GM18507 (cell line): ENCODE data around the gene TSPYL1.
"Not testable (repeated sequence)": the region's sequence is repeated elsewhere in the genome, so short reads cannot be mapped to it uniquely, and the experiment has no call there.

Source experiments
- DNase-seq: peaks from one replicate; pipeline ENCODE4 v3.0.0; 2011; ENCODE audit warnings: low read depth; ENCODE audit not compliant: insufficient read length; ENCODE audit errors: extremely low spot score
- FAIRE-seq: peaks from 2 replicates; lab custom pipeline; 2011; peaks lifted over from hg19 to GRCh38; lab: Jason Lieb, UNC

The TSPYL1 gene

GRCh38 chr6:116300566-116300965 lies 20.8 kb upstream of the TSPYL1 start:
- DNase-seq (no peak), FAIRE-seq (no peak)

GRCh38 chr6:116298973-116299372 lies 19.2 kb upstream of the TSPYL1 start:
- peak; percentile 46 for FAIRE-seq
- DNase-seq = no peak

DNA sequence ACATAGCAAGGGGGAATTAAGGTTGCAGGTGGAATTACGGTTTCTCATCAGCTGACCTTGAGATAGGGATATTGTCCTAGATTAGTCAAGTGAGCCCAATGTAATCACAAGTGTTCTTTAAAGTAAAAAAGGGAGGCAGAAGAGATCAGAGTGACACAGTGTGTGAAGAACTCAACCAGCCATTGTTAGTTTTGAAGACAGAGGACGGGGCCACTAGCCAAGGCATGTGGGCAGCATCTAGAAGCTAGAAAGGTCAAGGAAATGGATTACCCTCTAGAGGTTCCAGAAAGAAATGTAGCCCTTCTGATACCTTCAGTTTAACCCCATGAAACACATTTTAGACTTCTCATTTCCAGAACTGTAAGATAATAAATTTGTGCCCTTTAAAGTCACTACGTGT lies 18.5 kb upstream of the TSPYL1 start:
- no peak for DNase-seq
- FAIRE-seq = no peak

- DNase-seq (no peak), FAIRE-seq (no peak)
Observed at GRCh38 chr6:116292553-116292952, 12.8 kb upstream of the TSPYL1 start.

GRCh38 chr6:116291701-116292396 lies 12.1 kb upstream of the TSPYL1 start:
- no peak for DNase-seq
- no peak for FAIRE-seq

GRCh38 chr6:116290799-116291198 lies 11.1 kb upstream of the TSPYL1 start:
- no peak for DNase-seq
- FAIRE-seq = no peak

- DNase-seq (no peak), FAIRE-seq (no peak)
Observed at GRCh38 chr6:116289876-116290275, 10.1 kb upstream of the TSPYL1 start.

DNA sequence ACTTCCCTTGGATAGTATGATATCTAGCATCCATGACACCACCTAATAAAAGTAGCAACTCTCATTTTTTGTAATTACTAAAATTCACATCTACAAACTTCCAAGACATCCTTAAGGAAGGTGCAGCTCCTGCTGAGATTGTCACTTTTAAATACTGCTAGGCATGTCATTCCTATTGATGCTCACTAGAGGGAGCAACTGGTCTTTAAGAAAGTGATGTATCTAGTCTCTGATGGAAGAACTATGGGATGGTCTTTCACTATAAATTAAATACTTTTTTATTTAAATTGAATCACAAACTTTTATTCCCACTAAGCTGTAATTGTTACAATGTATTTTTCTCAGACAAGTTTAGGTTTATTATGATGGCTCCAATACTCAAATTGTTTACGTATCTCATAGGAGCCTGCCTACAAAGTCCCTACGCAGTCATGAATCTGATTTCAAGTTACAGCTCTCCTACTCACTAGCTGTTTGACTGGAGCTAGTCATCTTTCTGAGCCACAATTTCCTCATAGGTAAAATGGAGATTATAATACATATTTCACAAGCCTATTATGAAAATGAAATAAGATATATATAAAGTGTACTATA lies 8.1 kb upstream of the TSPYL1 start:
- peak; percentile 91 for FAIRE-seq

DNA sequence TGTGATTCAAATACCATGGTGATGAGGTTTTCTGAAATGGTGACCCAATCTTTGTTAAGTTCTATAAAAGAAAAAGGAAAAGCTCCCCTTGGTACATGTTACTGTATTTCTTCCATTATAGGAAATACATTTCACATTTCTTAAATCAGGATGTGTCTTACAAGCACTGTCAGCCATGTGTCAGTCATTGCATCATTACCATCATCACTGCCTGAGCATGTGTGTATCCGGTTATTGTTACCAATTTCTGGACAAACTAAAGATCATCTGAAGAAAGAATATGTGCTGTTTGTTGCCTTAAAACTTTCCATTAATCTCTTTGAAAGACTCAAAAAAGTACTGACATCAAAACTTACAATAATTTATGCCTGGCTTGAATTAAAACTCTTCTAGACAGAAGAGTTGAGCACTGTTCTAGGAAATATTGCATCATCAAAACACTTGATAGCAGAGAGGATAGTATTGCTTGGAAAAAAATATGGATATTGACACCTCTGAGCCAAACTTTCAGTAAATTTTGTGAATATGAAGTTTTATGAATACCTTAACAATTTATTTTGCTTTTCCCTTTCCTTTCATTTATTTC lies 7.1 kb upstream of the TSPYL1 start:
- DNase-seq = no peak
- FAIRE-seq = no peak

More for the DNA sequence above, 8.1 kb upstream of the TSPYL1 start:
- no peak for DNase-seq

GRCh38 chr6:116284984-116285383 lies 5.3 kb upstream of the TSPYL1 start:
- not testable (repeated sequence) for DNase-seq, FAIRE-seq

- no peak for FAIRE-seq
- no peak for DNase-seq
Observed at GRCh38 chr6:116283191-116283590, 3.5 kb upstream of the TSPYL1 start.

- no peak for FAIRE-seq
- no peak for DNase-seq
Observed at GRCh38 chr6:116282698-116283097, 3.0 kb upstream of the TSPYL1 start.

- no peak for FAIRE-seq
- no peak for DNase-seq
Observed at GRCh38 chr6:116280933-116281316, 1.2 kb upstream of the TSPYL1 start.

- DNase-seq (no peak), FAIRE-seq (no peak)
Observed at GRCh38 chr6:116280161-116280932, 617 bp upstream of the TSPYL1 start.

DNA sequence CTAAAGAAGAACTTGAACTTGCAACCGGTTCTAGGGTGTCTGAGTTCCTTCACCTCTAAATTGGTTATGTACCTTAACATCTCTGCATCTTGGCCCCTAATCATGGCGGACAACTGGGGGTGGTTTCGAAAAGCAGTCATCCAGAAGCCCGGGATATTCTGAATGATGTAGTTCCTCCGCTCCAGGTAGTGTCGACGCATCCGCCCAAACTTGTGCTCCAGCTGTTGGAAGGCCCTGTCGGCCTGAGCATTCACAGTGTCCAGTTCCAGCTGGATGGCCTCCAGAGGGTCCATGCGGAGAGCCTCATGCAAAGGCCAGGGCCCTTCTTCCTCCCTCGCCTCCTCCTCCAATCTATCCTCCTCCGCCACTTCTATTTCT lies 887 bp downstream of the TSPYL1 start:
- no peak for DNase-seq
- FAIRE-seq = no peak

DNA sequence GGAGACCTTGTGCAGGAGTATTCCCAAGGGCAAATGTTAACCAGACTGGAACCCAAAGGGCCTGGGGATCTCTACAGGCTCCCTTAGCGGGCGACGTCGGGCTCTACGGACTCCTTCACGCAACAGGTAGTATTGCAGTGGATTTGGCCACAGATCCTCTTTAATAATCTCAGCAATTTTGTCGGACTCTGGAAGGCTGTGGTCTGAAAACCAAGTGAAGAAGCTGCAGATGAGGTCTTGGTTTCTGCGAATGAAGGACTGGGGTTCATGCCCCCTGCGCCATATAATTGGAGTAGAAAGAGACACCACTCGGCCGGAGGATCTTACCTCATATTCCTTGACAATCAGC lies 1.3 kb downstream of the TSPYL1 start:
- DNase-seq (no peak), FAIRE-seq (no peak)

- DNase-seq = no peak
- FAIRE-seq = no peak
Observed at GRCh38 chr6:116277124-116277523, 2.6 kb downstream of the TSPYL1 start.

DNA sequence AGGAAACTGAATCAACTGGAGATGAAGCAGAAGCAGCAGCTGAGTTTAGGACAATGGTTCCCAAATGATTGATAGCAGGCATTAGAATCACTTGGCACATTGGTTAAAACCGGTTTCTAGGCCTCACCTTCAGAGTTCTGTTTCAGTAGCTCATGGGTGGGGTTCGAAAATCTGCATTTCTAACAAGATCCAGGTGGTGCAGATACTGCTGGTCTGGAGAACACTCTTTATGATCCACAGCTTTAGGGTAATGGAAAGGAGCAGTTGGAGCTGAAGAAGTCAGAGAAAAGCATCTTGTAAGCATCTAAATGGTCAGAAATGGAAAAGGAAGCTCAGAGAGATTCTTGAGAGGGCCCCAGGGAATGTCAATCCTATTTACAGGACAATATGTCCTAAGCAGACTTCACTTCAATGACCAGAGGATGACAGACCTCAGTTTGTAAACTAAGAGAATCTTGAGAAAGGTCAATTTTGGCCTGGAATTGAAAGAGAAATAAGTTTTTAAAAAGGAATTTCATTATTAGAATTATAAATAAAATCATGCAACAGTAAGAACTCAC lies 8.5 kb downstream of the TSPYL1 start:
- FAIRE-seq (no peak), DNase-seq (no peak)

DNA sequence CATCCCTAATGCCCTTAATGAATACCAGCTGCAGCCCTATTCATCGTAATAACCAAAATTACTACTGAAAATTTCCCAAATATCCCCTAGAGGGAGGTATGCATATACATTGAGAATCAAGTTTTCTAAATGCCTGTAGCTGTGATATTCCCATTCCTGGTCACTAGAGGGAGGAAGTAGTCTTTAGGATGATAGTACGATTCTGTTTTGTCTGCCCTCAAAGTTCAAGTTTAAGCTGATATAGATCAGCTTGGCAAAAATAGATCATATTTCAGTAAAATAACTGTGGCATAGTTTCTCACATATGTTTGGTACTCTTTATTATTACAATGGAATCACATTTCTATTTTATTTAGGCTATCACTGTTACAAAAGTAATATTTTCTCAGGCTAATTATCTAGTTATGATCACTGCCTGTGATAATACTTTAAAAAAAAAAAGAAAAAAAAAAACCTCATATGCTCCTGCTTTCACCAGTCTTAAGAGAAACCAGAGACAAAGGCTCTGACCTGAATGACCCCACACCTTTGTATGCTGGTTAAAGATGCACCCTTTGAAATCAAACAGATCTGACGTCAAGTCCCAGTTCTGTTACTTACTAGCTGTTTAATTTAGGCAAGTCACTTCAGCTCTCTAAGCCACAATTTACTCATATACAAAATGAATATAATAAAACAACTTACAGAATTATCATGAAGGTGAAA lies 11.0 kb downstream of the TSPYL1 start:
- peak; percentile 88 for FAIRE-seq

More for the DNA sequence above, 11.0 kb downstream of the TSPYL1 start:
- no peak for DNase-seq
